HEK293 (cell line): Measurements from ENCODE around the gene ABLIM2.

ENCODE experiments used
- CTCF ChIP-seq: fragments of 450-650 bp; formaldehyde crosslinking; IDR thresholded peaks from 2 replicates; pipeline ENCODE4 v1.5.1; 2016; ENCODE audit warnings: missing biosample characterization, missing genetic modification characterization
- ZNF184 ChIP-seq: fragments of 450-650 bp; IDR thresholded peaks from 2 replicates; pipeline ENCODE4 v1.5.1; 2018; ENCODE audit warnings: missing biosample characterization, mild to moderate bottlenecking, missing genetic modification characterization
- ZNF366 ChIP-seq: fragments of 450-650 bp; formaldehyde crosslinking; conservative IDR thresholded peaks from 2 replicates; pipeline ENCODE4 v1.5.1; 2016; ENCODE audit warnings: missing biosample characterization, missing genetic modification characterization
- ZNF544 ChIP-seq: fragments of 450-650 bp; formaldehyde crosslinking; IDR thresholded peaks from 2 replicates; pipeline ENCODE4 v1.5.0; 2017; ENCODE audit warnings: missing biosample characterization, missing genetic modification characterization
- ZNF837 ChIP-seq: fragments of 450-650 bp; formaldehyde crosslinking; IDR thresholded peaks from 2 replicates; pipeline ENCODE4 v1.5.1; 2016; ENCODE audit warnings: missing biosample characterization, missing genetic modification characterization

GRCh38 chr4:8028884-8029568, 129.6 kb downstream of the ABLIM2 start:
- TF ChIP-seq ZNF366 (tag by site-specific recombination): no peak
- TF ChIP-seq ZNF837 (tag by site-specific recombination): no peak
- no peak for TF ChIP-seq ZNF184
- TF ChIP-seq CTCF (tag by site-specific recombination): no peak
- TF ChIP-seq ZNF544 (tag by site-specific recombination): no peak
